HG03108 (cell line): ENCODE measurements around the gene ZNF433.
"Not testable (repeated sequence)": the region's sequence is repeated elsewhere in the genome, so short reads cannot be mapped to it uniquely, and the experiment has no call there.

Source experiments
- ATAC-seq: cut with Tn5 transposase; IDR thresholded peaks from one replicate; pipeline ENCODE4 v1.9.1; 2021; ENCODE audit warnings: moderate library complexity; ENCODE audit not compliant: unreplicated experiment

ZNF433 gene

DNA sequence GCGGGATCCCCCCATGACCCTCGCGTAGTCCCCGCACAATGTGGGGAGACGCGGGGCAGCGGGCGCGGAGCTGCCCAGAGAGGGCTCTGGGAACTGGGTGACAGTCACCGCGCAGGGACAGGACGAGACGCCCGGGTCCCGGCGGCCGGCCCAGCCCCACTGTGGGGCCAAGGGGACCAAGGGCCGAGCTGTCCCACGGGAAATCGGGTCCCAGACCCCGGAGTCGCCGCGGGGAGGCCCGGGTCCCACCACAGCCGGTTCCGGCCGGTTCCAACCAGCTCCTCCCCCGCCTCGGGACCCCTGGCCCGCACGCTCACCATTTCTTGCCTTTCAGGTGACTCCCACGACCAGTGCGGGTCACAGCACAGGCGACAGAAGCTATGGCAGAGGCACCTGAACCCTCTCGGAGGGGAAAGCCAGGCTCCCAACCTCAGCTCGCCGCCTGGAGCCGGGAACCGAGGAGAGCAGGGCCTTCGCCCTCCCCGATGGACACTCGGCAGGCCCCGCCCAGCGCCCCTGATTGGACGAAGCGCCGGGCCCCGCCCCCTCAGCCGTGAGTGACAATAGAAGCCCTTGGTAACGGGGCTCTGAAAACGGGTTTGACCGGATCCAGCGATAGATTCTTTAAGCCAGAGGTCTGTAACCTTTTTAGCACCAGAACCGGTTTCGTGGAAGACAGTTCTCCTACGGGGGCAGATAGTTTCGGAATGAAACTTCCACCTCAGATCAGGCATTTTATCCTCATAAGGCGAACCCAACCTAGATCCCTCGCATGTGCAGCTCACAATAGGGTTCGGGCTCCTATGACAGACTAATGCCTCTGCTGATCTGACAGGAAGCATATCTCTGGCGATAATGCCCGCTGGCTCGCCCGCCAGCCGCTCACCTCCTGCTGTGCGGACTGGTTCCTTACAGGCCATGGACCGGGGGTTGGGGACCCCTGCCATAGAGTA, at the start of gene ZNF433:
ZNF433 (minus strand) TSS at position 460 of the 953 bp plus-strand sequence; CDS start at position 320, 140 bp downstream.
- peak; percentile 91 for ATAC-seq

- ATAC-seq: not testable (repeated sequence)
Measured at GRCh38 chr19:12083336-12083735, 47.9 kb upstream of the ZNF433 start.

DNA sequence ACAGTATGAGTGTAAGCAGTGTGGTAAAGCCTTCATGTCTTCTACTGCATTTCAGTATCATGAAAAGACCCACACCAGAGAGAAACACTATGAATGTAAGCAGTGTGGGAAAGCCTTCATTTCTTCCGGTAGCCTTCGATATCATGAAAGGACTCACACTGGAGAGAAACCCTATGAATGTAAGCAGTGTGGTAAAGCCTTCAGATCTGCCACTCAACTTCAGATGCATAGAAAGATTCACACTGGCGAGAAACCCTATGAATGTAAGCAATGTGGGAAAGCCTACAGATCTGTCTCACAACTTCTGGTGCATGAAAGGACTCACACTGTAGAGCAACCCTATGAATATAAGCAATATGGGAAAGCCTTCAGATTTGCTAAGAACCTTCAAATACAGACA, 41.9 kb upstream of the ZNF433 start:
- no peak for ATAC-seq

DNA sequence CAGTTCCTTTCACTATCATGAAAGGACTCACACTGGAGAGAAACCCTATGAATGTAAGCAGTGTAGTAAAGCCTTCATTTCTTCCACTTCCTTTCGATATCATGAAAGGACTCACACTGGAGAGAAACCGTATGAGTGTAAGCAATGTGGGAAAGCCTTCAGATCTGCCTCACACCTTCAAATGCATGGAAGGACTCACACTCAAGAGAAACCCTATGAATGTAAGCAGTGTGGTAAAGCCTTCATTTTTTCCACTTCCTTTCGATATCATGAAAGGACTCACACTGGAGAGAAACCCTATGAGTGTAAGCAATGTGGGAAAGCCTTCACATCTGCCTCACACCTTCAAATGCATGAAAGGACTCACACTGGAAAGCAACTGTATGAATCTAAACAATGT, 40.9 kb upstream of the ZNF433 start:
- not testable (repeated sequence) for ATAC-seq

GRCh38 chr19:12075538-12076139, 40.2 kb upstream of the ZNF433 start:
- ATAC-seq: no peak

- ATAC-seq: peak; percentile 79
Measured at GRCh38 chr19:12064590-12065538, 29.4 kb upstream of the ZNF433 start, which contains the start of gene ZNF844. Gene ZNF844 (plus strand): TSS chr19:12064731. CDS start chr19:12064874, 143 bp downstream.

DNA sequence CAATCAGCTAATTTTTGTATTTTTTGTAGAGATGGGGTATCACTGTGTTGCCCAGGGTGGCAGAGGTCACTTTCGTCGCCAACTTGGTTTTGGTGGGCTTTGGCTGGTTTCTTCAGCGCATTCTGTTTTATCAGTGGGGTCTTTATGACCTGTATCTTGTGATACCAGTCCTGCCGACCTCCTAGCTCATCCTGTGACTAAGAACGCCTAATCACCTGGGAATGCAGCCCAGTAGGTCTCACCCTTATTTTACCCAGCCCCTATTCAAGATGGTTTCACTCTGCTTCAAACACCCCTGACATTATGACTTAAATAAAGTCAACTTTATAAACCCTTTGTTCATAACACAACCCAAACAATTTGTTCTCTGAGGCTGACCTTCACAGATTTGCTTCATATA, 20.3 kb upstream of the ZNF433 start:
- ATAC-seq: no peak

GRCh38 chr19:12052497-12053169, 17.2 kb upstream of the ZNF433 start, which contains the start of gene ZNF878:
Gene ZNF878 (minus strand): TSS chr19:12052961. CDS start chr19:12052801, 160 bp downstream.
- ATAC-seq: peak; percentile 91

GRCh38 chr19:12052091-12052496, 16.6 kb upstream of the ZNF433 start:
- ATAC-seq: peak; percentile 14

GRCh38 chr19:12047868-12048267, 12.4 kb upstream of the ZNF433 start:
- ATAC-seq: no peak

DNA sequence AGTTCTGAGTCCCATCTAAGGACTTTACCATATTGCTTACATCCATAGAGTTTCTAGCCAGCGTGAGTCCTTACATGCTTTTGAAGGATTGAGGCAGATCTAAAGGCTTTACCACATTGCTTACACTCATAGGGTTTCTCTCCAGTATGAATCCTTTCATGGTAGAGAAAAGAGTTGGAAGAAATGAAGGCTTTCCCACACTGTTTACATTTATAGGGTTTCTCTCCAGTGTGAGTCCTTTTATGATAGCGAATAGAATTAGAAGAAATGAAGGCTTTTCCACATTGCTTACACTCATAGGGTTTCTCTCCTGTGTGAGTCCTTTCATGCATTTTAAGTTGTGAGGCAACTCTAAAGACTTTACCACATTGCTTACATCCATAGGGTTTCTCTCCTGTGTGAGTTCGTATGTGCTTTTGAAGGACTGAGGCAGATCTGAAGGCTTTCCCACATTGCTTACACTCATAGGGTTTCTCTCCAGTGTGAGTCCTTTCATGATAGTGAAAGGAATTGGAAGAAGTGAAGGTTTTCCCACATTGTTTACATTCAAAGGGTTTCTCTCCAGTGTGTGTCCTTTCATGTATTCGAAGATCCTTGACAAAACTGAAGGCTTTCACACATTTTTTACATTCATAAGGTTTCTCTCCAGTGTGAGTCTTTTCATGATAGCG, 8.4 kb upstream of the ZNF433 start:
- no peak for ATAC-seq

DNA sequence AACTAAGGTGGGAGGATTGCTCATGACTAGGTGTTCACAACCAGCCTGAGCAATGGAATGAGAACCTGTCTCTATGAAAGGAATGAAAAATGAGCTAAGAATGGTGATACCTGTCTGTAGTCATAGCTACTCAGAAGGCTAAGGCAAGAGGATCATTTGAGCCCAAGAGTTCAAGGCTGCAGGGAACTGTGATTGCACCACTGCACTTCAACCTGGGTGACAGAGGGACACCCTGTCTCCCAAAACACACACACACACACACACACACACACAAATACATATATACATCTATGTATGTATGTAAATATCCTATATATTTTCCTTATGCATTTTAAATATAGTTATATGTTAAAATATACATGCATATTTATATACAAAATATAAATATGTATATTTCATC, 7.4 kb upstream of the ZNF433 start:
- no peak for ATAC-seq

DNA sequence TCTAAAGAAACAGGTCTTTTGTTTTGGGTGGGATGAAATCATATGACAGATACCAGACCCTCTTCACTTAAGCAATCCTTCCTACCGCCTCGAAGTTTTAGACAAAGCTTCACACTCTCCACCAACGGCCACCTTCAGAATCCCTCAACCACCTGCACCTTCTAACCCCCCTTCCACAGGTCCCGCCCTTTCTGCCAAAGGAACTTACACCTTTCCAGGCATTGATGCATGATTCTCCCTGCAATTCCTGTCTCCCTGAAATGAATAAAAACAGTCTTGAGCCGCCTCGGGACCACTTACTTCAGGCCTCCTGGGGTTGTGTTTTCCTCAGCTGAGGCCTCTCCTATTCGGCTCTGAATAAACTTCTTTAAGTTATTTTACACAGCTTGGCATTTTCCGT, 859 bp downstream of the ZNF433 start:
- ATAC-seq: no peak

GRCh38 chr19:12034198-12034597, 1.3 kb downstream of the ZNF433 start:
- no peak for ATAC-seq

DNA sequence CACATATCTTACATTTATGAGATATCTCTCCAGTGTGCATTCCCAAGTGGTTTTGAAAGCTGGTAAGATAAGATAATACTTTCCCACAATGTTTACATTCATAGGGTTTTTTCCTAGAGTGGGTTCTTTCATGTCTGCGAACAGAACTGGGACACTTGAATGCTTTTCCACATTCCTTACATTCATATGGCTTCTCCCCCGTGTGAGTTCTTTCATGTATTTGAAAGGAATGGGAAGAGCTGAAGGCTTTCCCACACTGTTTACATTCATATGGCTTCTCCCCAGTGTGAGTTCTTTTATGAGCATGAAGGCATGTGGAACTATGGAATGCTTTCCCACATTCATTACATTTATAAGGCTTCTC, 19.7 kb downstream of the ZNF433 start:
- no peak for ATAC-seq

GRCh38 chr19:12015015-12015752, 20.3 kb downstream of the ZNF433 start:
- no peak for ATAC-seq

- ATAC-seq: peak; percentile 58
Measured at GRCh38 chr19:12000152-12000981, 35.1 kb downstream of the ZNF433 start.

- ATAC-seq: no peak
Measured at GRCh38 chr19:11995174-11995573, 40.3 kb downstream of the ZNF433 start.
